Fibroblast of mammary gland (primary cell): Measurements from ENCODE around the gene AGAP1.

Source experiments
- DNase-seq: peaks from one replicate; pipeline ENCODE4 v3.0.0-alpha.2; 2010; ENCODE audit warnings: low read depth
- H3K4me3 ChIP-seq: 2 replicates; pipeline ENCODE4 v1.5.1; 2011; ENCODE audit warnings: low read depth, mild to moderate bottlenecking, low read length, moderate library complexity; ENCODE audit not compliant: control insufficient read depth
- CTCF ChIP-seq: conservative IDR thresholded peaks from 2 replicates; pipeline ENCODE4 v1.5.1; 2011; ENCODE audit warnings: low read depth, low read length, inconsistent platforms; ENCODE audit not compliant: control insufficient read depth, insufficient read depth

AGAP1 gene

GRCh38 chr2:235911125-235911524 is 417.3 kb downstream of the AGAP1 start:
- no peak overlapping the region for H3K4me3 ChIP-seq
- TF ChIP-seq CTCF = no peak
- DNase-seq = no peak

- no peak overlapping the region for H3K4me3 ChIP-seq
- no peak for DNase-seq
- no peak for TF ChIP-seq CTCF
Observed at GRCh38 chr2:235911633-235912233, 417.9 kb downstream of the AGAP1 start.

GRCh38 chr2:235914756-235915155 is 420.9 kb downstream of the AGAP1 start:
- TF ChIP-seq CTCF = no peak
- no peak overlapping the region for H3K4me3 ChIP-seq
- no peak for DNase-seq

- H3K4me3 ChIP-seq = no peak overlapping the region
- DNase-seq = no peak
- no peak for TF ChIP-seq CTCF
Observed at GRCh38 chr2:235917506-235917905, 423.7 kb downstream of the AGAP1 start.

- TF ChIP-seq CTCF = no peak
- H3K4me3 ChIP-seq = no peak overlapping the region
- DNase-seq = no peak
Observed at GRCh38 chr2:235918876-235919275, 425.0 kb downstream of the AGAP1 start.

GRCh38 chr2:235920216-235920865 is 426.5 kb downstream of the AGAP1 start:
- no peak overlapping the region for H3K4me3 ChIP-seq
- no peak for TF ChIP-seq CTCF
- DNase-seq = no peak
